H1 (cell line): ENCODE results near the gene CLEC4E. TPM values are rescaled to one million over a fixed set of nuclear protein-coding genes. Genes with fewer than 3 reads are reported as not detected.

Experiments
- CTCF ChIA-PET: fragments of 300-600 bp; sonication (Branson Sonifier 250); formaldehyde crosslinking; loops from one replicate; lab custom pipeline; 2021; ENCODE audit not compliant: partially characterized antibody; lab: Charles Lee
- POLR2A ChIA-PET: fragments of 300-600 bp; sonication (Branson Sonifier 250); formaldehyde crosslinking; loops from one replicate; lab custom pipeline; 2021; ENCODE audit warnings: inconsistent platforms; ENCODE audit not compliant: partially characterized antibody; lab: Charles Lee
- DNase-seq, 2 experiments: peaks; one replicate each; pipeline versions ENCODE4 v3.0.0 to v3.0.0-alpha.2; 2010 to 2022; ENCODE audit warnings: low spot score in 2 of 2, low read depth in 1 of 2, mixed read lengths in 1 of 2
- FAIRE-seq: peaks from 2 replicates; lab custom pipeline; 2011; peaks lifted over from hg19 to GRCh38; lab: Jason Lieb, UNC
- H2AFZ ChIP-seq: 2 replicates; pipeline ENCODE4 v1.8.1; 2012; ENCODE audit warnings: low read length, inconsistent platforms
- H2AK5ac ChIP-seq: 2 replicates; pipeline ENCODE4 v1.6.1; 2013; ENCODE audit warnings: low read depth, low read length
- H2BK120ac ChIP-seq: replicated peaks from 2 replicates; pipeline ENCODE3; 2013; ENCODE audit warnings: low read depth, low read length, inconsistent platforms
- H2BK12ac ChIP-seq: 2 replicates; pipeline ENCODE4 v1.6.1; 2013; ENCODE audit warnings: low read depth, low read length
- H2BK15ac ChIP-seq: 2 replicates; pipeline ENCODE4 v1.6.1; 2013; ENCODE audit warnings: low read length
- H2BK20ac ChIP-seq: 2 replicates; pipeline ENCODE4 v1.6.1; 2013; ENCODE audit warnings: low read length
- H2BK5ac ChIP-seq: 2 replicates; pipeline ENCODE4 v1.6.1; 2013; ENCODE audit warnings: low read depth, low read length
- H3K14ac ChIP-seq: 2 replicates; pipeline ENCODE4 v1.6.1; 2013; ENCODE audit warnings: inconsistent platforms; ENCODE audit not compliant: insufficient read length
- H3K18ac ChIP-seq: 2 replicates; pipeline ENCODE4 v1.6.1; 2013; ENCODE audit warnings: low read length; ENCODE audit errors: extremely low read depth
- H3K23ac ChIP-seq: 2 replicates; pipeline ENCODE4 v1.6.1; 2013; ENCODE audit warnings: inconsistent platforms; ENCODE audit not compliant: insufficient read length
- H3K23me2 ChIP-seq: 2 replicates; pipeline ENCODE4 v1.6.1; 2013; ENCODE audit warnings: low read depth, low read length
- H3K27ac ChIP-seq: 2 replicates; pipeline ENCODE4 v1.6.1; 2011; ENCODE audit warnings: low read depth, low read length, inconsistent platforms
- H3K27me3 ChIP-seq, 4 experiments: replicated peaks in 1 of 4; 1 replicate in 1 of 4; 2 replicates in 3 of 4; pipeline versions ENCODE4 v1.6.1 to v1.8.1; 2011 to 2013; ENCODE audit warnings: low read length in 3 of 4, mild to moderate bottlenecking in 3 of 4, inconsistent platforms in 2 of 4, mixed read lengths in 2 of 4, moderate library complexity in 1 of 4; ENCODE audit not compliant: control insufficient read depth in 3 of 4, insufficient read depth in 3 of 4; ENCODE audit errors: extremely low read depth in 1 of 4
- H3K36me3 ChIP-seq, 4 experiments: 2 replicates each; pipeline versions ENCODE4 v1.6.1 to v1.8.1; 2011 to 2013; ENCODE audit warnings: mild to moderate bottlenecking in 4 of 4, low read length in 3 of 4, moderate library complexity in 2 of 4, control low read depth in 1 of 4, inconsistent platforms in 1 of 4; ENCODE audit not compliant: insufficient read depth in 4 of 4, control insufficient read depth in 2 of 4
- H3K4ac ChIP-seq: replicated peaks from 2 replicates; pipeline ENCODE3; 2013; ENCODE audit warnings: low read length, low read depth, mixed read lengths, inconsistent platforms; ENCODE audit not compliant: insufficient read length
- H3K4me1 ChIP-seq, 4 experiments: replicated peaks in 1 of 4; 1 replicate in 1 of 4; 2 replicates in 3 of 4; pipeline versions ENCODE4 v1.6.1 to v1.8.1; 2011 to 2013; ENCODE audit warnings: low read length in 3 of 4, inconsistent platforms in 2 of 4, mixed read lengths in 1 of 4; ENCODE audit not compliant: insufficient read depth in 4 of 4, control insufficient read depth in 3 of 4
- H3K4me2 ChIP-seq, 2 experiments: 2 replicates each; pipeline versions ENCODE4 v1.6.1 to v1.8.1; 2011 to 2013; ENCODE audit warnings: low read depth in 2 of 2, low read length in 2 of 2, control low read depth in 1 of 2, inconsistent platforms in 1 of 2, mild to moderate bottlenecking in 1 of 2; ENCODE audit not compliant: insufficient read depth in 1 of 2
- H3K4me3 ChIP-seq, 4 experiments: fragments of 200-600, 300-600 bp in 1 of 4; sonication (generic), shearing (Covaris generic), sonication (Bioruptor Twin) in 1 of 4; 2 replicates each; pipeline versions ENCODE4 v1.5.1 to v1.8.1; 2011 to 2016; ENCODE audit warnings: low read length in 4 of 4, low read depth in 3 of 4, control low read depth in 2 of 4, inconsistent platforms in 2 of 4, mild to moderate bottlenecking in 2 of 4, mixed read lengths in 1 of 4, moderate library complexity in 1 of 4; ENCODE audit not compliant: insufficient read depth in 2 of 4; ENCODE audit errors: extremely low read depth in 1 of 4
- H3K56ac ChIP-seq: replicated peaks from 2 replicates; pipeline ENCODE3; 2013; ENCODE audit warnings: low read depth, mild to moderate bottlenecking, mixed read lengths, low read length, inconsistent platforms; ENCODE audit not compliant: insufficient read length
- H3K79me1 ChIP-seq: 2 replicates; pipeline ENCODE4 v1.6.1; 2013; ENCODE audit warnings: low read depth, low read length, control low read depth
- H3K79me2 ChIP-seq, 2 experiments: 2 replicates each; pipeline versions ENCODE4 v1.6.1 to v1.8.1; 2012 to 2013; ENCODE audit warnings: low read length in 2 of 2, mild to moderate bottlenecking in 2 of 2, inconsistent platforms in 1 of 2; ENCODE audit not compliant: insufficient read depth in 2 of 2, control insufficient read depth in 1 of 2
- H3K9ac ChIP-seq, 4 experiments: replicated peaks in 1 of 4; 1 replicate in 1 of 4; 2 replicates in 3 of 4; pipeline versions ENCODE4 v1.6.1 to v1.8.1; 2011 to 2013; ENCODE audit warnings: low read depth in 3 of 4, low read length in 3 of 4, control low read depth in 2 of 4, mild to moderate bottlenecking in 2 of 4, moderate library complexity in 2 of 4, inconsistent platforms in 1 of 4; ENCODE audit errors: extremely low read depth in 1 of 4
- H3K9me3 ChIP-seq, 2 experiments: 2 replicates each; pipeline versions ENCODE4 v1.6.1 to v1.8.1; 2012 to 2013; ENCODE audit warnings: mild to moderate bottlenecking in 2 of 2, moderate library complexity in 2 of 2, control low read depth in 1 of 2, inconsistent platforms in 1 of 2, low read depth in 1 of 2, low read length in 1 of 2, mixed read lengths in 1 of 2; ENCODE audit not compliant: insufficient read depth in 2 of 2
- H4K20me1 ChIP-seq, 2 experiments: replicated peaks in 1 of 2; 2 replicates each; pipeline versions ENCODE3 to v1.8.1; 2011 to 2013; ENCODE audit warnings: inconsistent platforms in 2 of 2, low read length in 2 of 2, mild to moderate bottlenecking in 1 of 2; ENCODE audit not compliant: insufficient read depth in 2 of 2, control insufficient read depth in 1 of 2
- H4K5ac ChIP-seq: 2 replicates; pipeline ENCODE4 v1.6.1; 2013; ENCODE audit warnings: low read length, low read depth, mixed read lengths, inconsistent platforms; ENCODE audit not compliant: insufficient read length
- H4K8ac ChIP-seq: 2 replicates; pipeline ENCODE4 v1.8.0; 2013; ENCODE audit warnings: mild to moderate bottlenecking, moderate library complexity, low read length, inconsistent platforms; ENCODE audit not compliant: insufficient read depth; ENCODE audit errors: extremely low read depth
- H4K91ac ChIP-seq: replicated peaks from 2 replicates; pipeline ENCODE3; 2013; ENCODE audit warnings: low read length, mixed read lengths, inconsistent platforms; ENCODE audit not compliant: insufficient read length
- HDAC2 ChIP-seq, 2 experiments: fragments of 300-600 bp in 1 of 2; sonication (generic) in 1 of 2; IDR thresholded peaks; 2 replicates each; pipeline ENCODE4 v1.6.1; 2011 to 2012; ENCODE audit warnings: low read depth in 2 of 2, low read length in 2 of 2, mild to moderate bottlenecking in 2 of 2, moderate library complexity in 2 of 2, borderline replicate concordance in 1 of 2, inconsistent platforms in 1 of 2
- SIN3A ChIP-seq, 2 experiments: IDR thresholded peaks in 1 of 2; conservative IDR thresholded peaks in 1 of 2; 2 replicates each; pipeline ENCODE4 v1.6.1; 2011 to 2012; ENCODE audit warnings: low read length in 2 of 2, improper control_type of control experiment in 1 of 2, low read depth in 1 of 2, mild to moderate bottlenecking in 1 of 2
- ZNF274 ChIP-seq: IDR thresholded peaks from 2 replicates; pipeline ENCODE4 v1.7.0; 2012; ENCODE audit warnings: low read length, borderline replicate concordance; ENCODE audit errors: extremely low read depth
- WGBS, 2 experiments: shearing (Covaris generic) in 1 of 2; methylation state at CpG; one replicate each; pipeline versions ENCODE4 v1.1.6 to v1.1.7; 2013 to 2015; ENCODE audit warnings: low lambda C conversion rate in 2 of 2, mixed read lengths in 2 of 2, inconsistent platforms in 1 of 2, low coverage in 1 of 2, missing lambda C conversion rate in 1 of 2; ENCODE audit not compliant: insufficient replicate concordance in 2 of 2, insufficient coverage in 1 of 2, insufficient read length in 1 of 2; ENCODE audit errors: extremely low coverage in 1 of 2, missing lambda C conversion rate in 1 of 2; 5-methylcytosine and 5-hydroxymethylcytosine counted together
- polyA plus RNA-seq, 7 experiments: library from polyadenylated mRNA; depleted of rRNA in 3 of 7; stranded (reverse) in 5 of 7; unstranded in 2 of 7; fragments of >200 nt in 5 of 7; fragments of 200-250 nt in 2 of 7; gene quantifications; 1 replicate in 5 of 7; 2 replicates in 1 of 7; 4 replicates in 1 of 7; pipeline versions ENCODE4 v1.2.1 to v1.2.3, GENCODE V29; 2011 to 2013; ENCODE audit warnings: missing spikeins in 2 of 7, mixed read lengths in 2 of 7
- total RNA-seq: library from RNA; stranded (reverse); fragmentation: NEBNext Ultra II Directional; extraction: Animal tissue kit (Norgen Biotek cat#: 25700); gene quantifications from 2 replicates; pipeline ENCODE4 v1.2.1, GENCODE V29; 2021

The CLEC4E gene
- total and polyA plus RNA-seq, 2 of the 8 experiments (the other 6 are each of a cell fraction or from before 2014, with no cell fraction given): 0.03 TPM; not detected in 1

- no peak overlapping the region for H3K4ac ChIP-seq
- peaks cover 8 to 13% of the 10 kb centered on the region in 2 experiments for H3K9me3 ChIP-seq
- no peak overlapping the region for H2BK15ac ChIP-seq
- peak overlapping the region; percentile 36 for H4K91ac ChIP-seq
- FAIRE-seq: no peak
- no peak overlapping the region for H3K23ac ChIP-seq
- H4K20me1 ChIP-seq: no peaks in the 10 kb centered on the region
- no peak overlapping the region for H4K8ac ChIP-seq
- no peaks in the 10 kb centered on the region for H3K23me2 ChIP-seq
- peak overlapping the region; percentile 71 for H3K18ac ChIP-seq
- H3K14ac ChIP-seq: no peak overlapping the region
- no peak overlapping the region for H4K5ac ChIP-seq
- H2BK20ac ChIP-seq: no peak overlapping the region
- H3K56ac ChIP-seq: no peak overlapping the region
- H2BK5ac ChIP-seq: no peak overlapping the region
- no peaks in the 10 kb centered on the region for H3K27me3 ChIP-seq
- H2AK5ac ChIP-seq: no peak overlapping the region
- no peak overlapping the region for H3K27ac ChIP-seq
- TF ChIP-seq HDAC2 (IDR thresholded peaks at IDR 0.05; ENCODE audit: borderline replicate concordance in 1 of 2, low read depth in 2 of 2, low read length in 2 of 2) (no peak), ZNF274 (no peak), SIN3A (conservative IDR thresholded peaks at IDR 0.05 in 1 of 2, IDR thresholded peaks at IDR 0.05 in 1 of 2; ENCODE audit: low read depth in 1 of 2, low read length in 2 of 2) (peak in 1 of 2 experiments; percentile 59; a peak in 1 of 4 replicates)
- TF ChIP-seq, all 59 proteins: peak for 1
- H3K4me1 ChIP-seq: peaks cover 0 to 11% (median 6%) of the 10 kb centered on the region in 4 experiments; a peak in 6 of 7 replicates
- POLR2A ChIA-PET: no interaction called here
- H3K79me1 ChIP-seq: no peaks in the 10 kb centered on the region
- no peak overlapping the region; the same call in 1 of the 2 replicates for H2AFZ ChIP-seq
- no peaks in the 10 kb centered on the region for H3K79me2 ChIP-seq
- WGBS, 2 experiments: 47% methylated on average over 21 of the region's 22 CpGs; no CpG with 5 or more reads in 1 of the 2 experiments
- H2BK12ac ChIP-seq: peak overlapping the region; percentile 44; the same call in 1 of the 2 replicates
- no peak overlapping the region for H2BK120ac ChIP-seq
- peak overlapping the region in 1 of 4 experiments; percentile 5; a peak in 2 of 8 replicates for H3K4me3 ChIP-seq
- CTCF ChIA-PET: interaction anchor here (1.1 to 1.9 kb wide), 3 partner anchors 9 to 20 kb away, joined by 3 to 7 read pairs (median 6); no protein-coding TSS in a partner anchor
- no peak overlapping the region for H3K9ac ChIP-seq
- H3K36me3 ChIP-seq: no peaks in the 10 kb centered on the region
- peak in 1 of 2 experiments; percentile 64 for DNase-seq
- peak overlapping the region in 1 of 2 experiments; percentile 33; a peak in 1 of 4 replicates for H3K4me2 ChIP-seq
These were observed 24.0 kb upstream of the CLEC4E start for GRCh38 chr12:8564656-8565055.
